ENCODE results near the gene SSR2. TPM values are rescaled to one million over a fixed set of nuclear protein-coding genes. Genes with fewer than 3 reads are reported as not detected.

Gene SSR2
- total and polyA plus RNA-seq, 4 donors = 93.1 to 264 (median 173) TPM

DNA sequence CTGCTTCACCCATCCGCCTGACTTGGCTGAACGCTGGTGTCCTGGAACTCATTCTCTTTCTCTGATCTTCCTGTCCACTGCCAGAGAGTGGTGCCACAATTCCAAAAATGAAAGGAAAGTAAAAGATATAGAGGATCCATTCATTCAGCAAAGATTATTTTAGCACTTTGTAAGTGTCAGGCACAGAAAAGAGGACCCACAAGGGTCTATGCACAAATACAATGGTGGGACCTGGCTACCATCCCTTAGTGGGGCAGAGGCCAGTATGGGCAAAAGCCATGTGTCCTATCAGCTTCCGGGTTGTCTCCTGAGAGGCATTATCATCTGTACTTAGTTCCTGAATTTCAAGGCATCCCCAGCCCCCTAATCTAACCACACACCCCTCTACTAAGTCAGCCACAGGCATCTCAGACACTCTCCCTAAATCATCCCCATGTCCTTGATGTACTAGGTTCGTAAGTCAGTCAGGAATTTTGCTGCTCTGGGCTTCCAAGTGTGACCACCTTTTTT lies 19.0 kb downstream of the SSR2 start:
- Histone ChIP-seq H3K4me3 (ENCODE audit: low read depth in 1 of 3, low read length in 3 of 3) (no peak overlapping the region), H3K27me3 (ENCODE audit: control insufficient read depth in 4 of 4, insufficient read depth in 4 of 4, low read length in 3 of 4) (no peaks in the 10 kb centered on the region), H3K27ac (ENCODE audit: low read depth in 1 of 2, low read length in 2 of 2) (no peak overlapping the region), H3K36me3 (ENCODE audit: control insufficient read depth in 4 of 4, insufficient read depth in 3 of 4, low read depth in 1 of 4, low read length in 3 of 4) (peaks cover 0 to 1% (median 0%) of the 10 kb centered on the region in 4 donors), H3K4me1 (ENCODE audit: control insufficient read depth in 4 of 4, insufficient read depth in 4 of 4, low read length in 3 of 4) (peaks cover 0 to 14% (median 9%) of the 10 kb centered on the region in 4 donors), H3K9me3 (ENCODE audit: control insufficient read depth in 4 of 4, low read length in 3 of 4) (no peaks in the 10 kb centered on the region), H3K9ac (ENCODE audit: low read depth in 1 of 2, low read length in 2 of 2) (no peak overlapping the region)
- no peak for DNase-seq (ENCODE audit: low spot score)
- TF ChIP-seq REST (IDR thresholded peaks at IDR 0.05) (no peak), RAD21 (IDR thresholded peaks at IDR 0.05) (peak; percentile 53 to 60)
- 32% methylated on average over 4 of the region's 4 CpGs for WGBS

GRCh38 chr1:156001021-156001661 lies 19.6 kb downstream of the SSR2 start:
- Histone ChIP-seq H3K9ac (ENCODE audit: low read depth in 1 of 2, low read length in 2 of 2) (peak overlapping the region; percentile 8 to 21), H3K9me3 (ENCODE audit: control insufficient read depth in 4 of 4, low read length in 3 of 4) (no peaks in the 10 kb centered on the region), H3K4me1 (ENCODE audit: control insufficient read depth in 4 of 4, insufficient read depth in 4 of 4, low read length in 3 of 4) (peaks cover 0 to 14% (median 9%) of the 10 kb centered on the region in 4 donors), H3K4me3 (ENCODE audit: low read depth in 1 of 3, low read length in 3 of 3) (no peak overlapping the region), H3K36me3 (ENCODE audit: control insufficient read depth in 4 of 4, insufficient read depth in 3 of 4, low read depth in 1 of 4, low read length in 3 of 4) (no peaks in the 10 kb centered on the region), H3K27me3 (ENCODE audit: control insufficient read depth in 4 of 4, insufficient read depth in 4 of 4, low read length in 3 of 4) (no peaks in the 10 kb centered on the region), H3K27ac (ENCODE audit: low read depth in 1 of 2, low read length in 2 of 2) (peak overlapping the region in 1 of 2 donors; percentile 9)
- TF ChIP-seq YY1 (IDR thresholded peaks at IDR 0.05) (no peak), TAF1 (conservative IDR thresholded peaks at IDR 0.05) (no peak), GABPA (IDR thresholded peaks at IDR 0.05 in 1 of 2, conservative IDR thresholded peaks at IDR 0.05 in 1 of 2) (no peak), SP1 (IDR thresholded peaks at IDR 0.05) (no peak), HNF4G (IDR thresholded peaks at IDR 0.05) (no peak), FOXA2 (IDR thresholded peaks at IDR 0.05) (no peak), HNF4A (conservative IDR thresholded peaks at IDR 0.05) (peak in 1 of 2 donors; percentile 4)
- TF ChIP-seq, protein P1, sequence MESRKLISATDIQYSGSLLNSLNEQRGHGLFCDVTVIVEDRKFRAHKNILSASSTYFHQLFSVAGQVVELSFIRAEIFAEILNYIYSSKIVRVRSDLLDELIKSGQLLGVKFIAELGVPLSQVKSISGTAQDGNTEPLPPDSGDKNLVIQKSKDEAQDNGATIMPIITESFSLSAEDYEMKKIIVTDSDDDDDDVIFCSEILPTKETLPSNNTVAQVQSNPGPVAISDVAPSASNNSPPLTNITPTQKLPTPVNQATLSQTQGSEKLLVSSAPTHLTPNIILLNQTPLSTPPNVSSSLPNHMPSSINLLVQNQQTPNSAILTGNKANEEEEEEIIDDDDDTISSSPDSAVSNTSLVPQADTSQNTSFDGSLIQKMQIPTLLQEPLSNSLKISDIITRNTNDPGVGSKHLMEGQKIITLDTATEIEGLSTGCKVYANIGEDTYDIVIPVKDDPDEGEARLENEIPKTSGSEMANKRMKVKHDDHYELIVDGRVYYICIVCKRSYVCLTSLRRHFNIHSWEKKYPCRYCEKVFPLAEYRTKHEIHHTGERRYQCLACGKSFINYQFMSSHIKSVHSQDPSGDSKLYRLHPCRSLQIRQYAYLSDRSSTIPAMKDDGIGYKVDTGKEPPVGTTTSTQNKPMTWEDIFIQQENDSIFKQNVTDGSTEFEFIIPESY (IDR thresholded peaks at IDR 0.05) = no peak
- DNase-seq (ENCODE audit: low spot score) = peak; percentile 51
- WGBS = 31% methylated on average over 10 of the region's 10 CpGs

GRCh38 chr1:155999964-156000363 lies 20.8 kb downstream of the SSR2 start:
- no peaks in the 10 kb centered on the region for H3K9me3 ChIP-seq (ENCODE audit: control insufficient read depth in 4 of 4, low read length in 3 of 4)
- H3K9ac ChIP-seq (ENCODE audit: low read depth in 1 of 2, low read length in 2 of 2) = no peak overlapping the region
- no peak overlapping the region for H3K27ac ChIP-seq (ENCODE audit: low read depth in 1 of 2, low read length in 2 of 2)
- H3K4me3 ChIP-seq (ENCODE audit: low read depth in 1 of 3, low read length in 3 of 3) = no peak overlapping the region
- no peaks in the 10 kb centered on the region for H3K27me3 ChIP-seq (ENCODE audit: control insufficient read depth in 4 of 4, insufficient read depth in 4 of 4, low read length in 3 of 4)
- no peak for DNase-seq (ENCODE audit: low spot score)
- no peaks in the 10 kb centered on the region for H3K36me3 ChIP-seq (ENCODE audit: control insufficient read depth in 4 of 4, insufficient read depth in 3 of 4, low read depth in 1 of 4, low read length in 3 of 4)
- H3K4me1 ChIP-seq (ENCODE audit: control insufficient read depth in 4 of 4, insufficient read depth in 4 of 4, low read length in 3 of 4) = peaks cover 0 to 14% (median 9%) of the 10 kb centered on the region in 4 donors
- WGBS = 77% methylated on average over 1 of the region's 1 CpG
- TF ChIP-seq RAD21 (IDR thresholded peaks at IDR 0.05) = no peak
- TF ChIP-seq TAF1 (conservative IDR thresholded peaks at IDR 0.05) = no peak
- TF ChIP-seq HNF4G (IDR thresholded peaks at IDR 0.05) = no peak
- no peak for TF ChIP-seq HNF4A (conservative IDR thresholded peaks at IDR 0.05)
- TF ChIP-seq, protein P2, sequence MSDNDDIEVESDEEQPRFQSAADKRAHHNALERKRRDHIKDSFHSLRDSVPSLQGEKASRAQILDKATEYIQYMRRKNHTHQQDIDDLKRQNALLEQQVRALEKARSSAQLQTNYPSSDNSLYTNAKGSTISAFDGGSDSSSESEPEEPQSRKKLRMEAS (IDR thresholded peaks at IDR 0.05) = no peak
- TF ChIP-seq RXRA (IDR thresholded peaks at IDR 0.05) = no peak
- TF ChIP-seq EGR1 (IDR thresholded peaks at IDR 0.05; ENCODE audit: low read depth in 2 of 2) = no peak
- TF ChIP-seq YY1 (IDR thresholded peaks at IDR 0.05) = no peak
- no peak for TF ChIP-seq FOXA2 (IDR thresholded peaks at IDR 0.05)
- TF ChIP-seq NR2F2 (IDR thresholded peaks at IDR 0.05) = no peak
- no peak for TF ChIP-seq SP1 (IDR thresholded peaks at IDR 0.05)
- TF ChIP-seq CTCF (IDR thresholded peaks at IDR 0.05; ENCODE audit: low read depth, low read length, missing input control) = no peak
- no peak for TF ChIP-seq JUND (IDR thresholded peaks at IDR 0.05)

All from liver (tissue), 9 donors.